ENCODE results near the gene CNTN4. TPM values are rescaled to one million over a fixed set of nuclear protein-coding genes. Genes with fewer than 3 reads are reported as not detected.

Gene CNTN4
- total and polyA plus RNA-seq, 3 experiments from 2014 or later, result not detected

- no peak for DNase-seq
- Mint-ChIP-seq H3K27me3 (peaks cover 2 to 21% of the 10 kb centered on the region in 2 donors), H3K36me3 (no peaks in the 10 kb centered on the region), H3K27ac (no peak overlapping the region), H3K4me1 (no peaks in the 10 kb centered on the region), H3K9me3 (no peaks in the 10 kb centered on the region), H3K4me3 (no peak overlapping the region)
- H3K4me3 ChIP-seq (ENCODE audit: low read length), result no peak overlapping the region
- no peaks in the 10 kb centered on the region for H3K36me3 ChIP-seq (ENCODE audit: insufficient read depth, low read length)
- no peaks in the 10 kb centered on the region for H3K27me3 ChIP-seq (ENCODE audit: insufficient read depth, low read length, poor library complexity, severe bottlenecking)
- H3K4me1 ChIP-seq (ENCODE audit: insufficient read depth, low read length), result no peaks in the 10 kb centered on the region
- H3K9me3 ChIP-seq (ENCODE audit: low read length), result no peaks in the 10 kb centered on the region
- H3K27ac ChIP-seq (ENCODE audit: low read depth, low read length), result no peak overlapping the region
- ChIA-PET POLR2A (no interaction called here), CTCF (interaction anchor here (0.9 kb wide), 1 partner anchor 16 kb away, joined by 3 read pairs; no protein-coding TSS in a partner anchor)
Observed at GRCh38 chr3:2938711-2939110, 840.0 kb downstream of the CNTN4 start.

GRCh38 chr3:2940062-2940461, 841.4 kb downstream of the CNTN4 start:
- Histone ChIP-seq H3K4me3 (ENCODE audit: low read length) (no peak overlapping the region), H3K4me1 (ENCODE audit: insufficient read depth, low read length) (no peaks in the 10 kb centered on the region), H3K27ac (ENCODE audit: low read depth, low read length) (no peak overlapping the region), H3K36me3 (ENCODE audit: insufficient read depth, low read length) (no peaks in the 10 kb centered on the region), H3K9me3 (ENCODE audit: low read length) (no peaks in the 10 kb centered on the region), H3K27me3 (ENCODE audit: insufficient read depth, low read length, poor library complexity, severe bottlenecking) (no peaks in the 10 kb centered on the region)
- DNase-seq, result no peak
- Mint-ChIP-seq H3K27ac (peak overlapping the region in 1 of 8 donors; percentile 27), H3K36me3 (no peaks in the 10 kb centered on the region), H3K4me1 (no peaks in the 10 kb centered on the region), H3K9me3 (no peaks in the 10 kb centered on the region), H3K27me3 (peaks cover 2 to 21% of the 10 kb centered on the region in 2 donors), H3K4me3 (no peak overlapping the region)
- ChIA-PET CTCF (interaction anchor here (1.5 kb wide), 1 partner anchor 18 kb away, joined by 3 read pairs; no protein-coding TSS in a partner anchor), POLR2A (no interaction called here)

GRCh38 chr3:2944628-2945027, 846.0 kb downstream of the CNTN4 start:
- no peaks in the 10 kb centered on the region for H3K27me3 ChIP-seq (ENCODE audit: insufficient read depth, low read length, poor library complexity, severe bottlenecking)
- Mint-ChIP-seq H3K36me3 (no peaks in the 10 kb centered on the region), H3K27me3 (peaks cover 0 to 14% of the 10 kb centered on the region in 2 donors), H3K4me1 (no peaks in the 10 kb centered on the region), H3K4me3 (no peak overlapping the region), H3K9me3 (no peaks in the 10 kb centered on the region), H3K27ac (no peak overlapping the region)
- H3K4me1 ChIP-seq (ENCODE audit: insufficient read depth, low read length), result no peaks in the 10 kb centered on the region
- H3K9me3 ChIP-seq (ENCODE audit: low read length), result no peaks in the 10 kb centered on the region
- H3K27ac ChIP-seq (ENCODE audit: low read depth, low read length), result no peak overlapping the region
- ChIA-PET CTCF (no interaction called here), POLR2A (no interaction called here)
- no peak overlapping the region for H3K4me3 ChIP-seq (ENCODE audit: low read length)
- no peaks in the 10 kb centered on the region for H3K36me3 ChIP-seq (ENCODE audit: insufficient read depth, low read length)
- no peak for DNase-seq

- Mint-ChIP-seq H3K27ac (no peak overlapping the region), H3K4me3 (no peak overlapping the region), H3K36me3 (no peaks in the 10 kb centered on the region), H3K9me3 (no peaks in the 10 kb centered on the region), H3K27me3 (peaks cover 0 to 14% of the 10 kb centered on the region in 2 donors), H3K4me1 (no peaks in the 10 kb centered on the region)
- DNase-seq, result no peak
- CTCF ChIA-PET, result no interaction called here
- Histone ChIP-seq H3K27ac (ENCODE audit: low read depth, low read length) (no peak overlapping the region), H3K27me3 (ENCODE audit: insufficient read depth, low read length, poor library complexity, severe bottlenecking) (no peaks in the 10 kb centered on the region), H3K36me3 (ENCODE audit: insufficient read depth, low read length) (no peaks in the 10 kb centered on the region), H3K9me3 (ENCODE audit: low read length) (no peaks in the 10 kb centered on the region), H3K4me3 (ENCODE audit: low read length) (no peak overlapping the region), H3K4me1 (ENCODE audit: insufficient read depth, low read length) (no peaks in the 10 kb centered on the region)
- POLR2A ChIA-PET, result no interaction called here
Observed at GRCh38 chr3:2945121-2945520, 846.5 kb downstream of the CNTN4 start.

- POLR2A ChIA-PET, result no interaction called here
- H3K27ac Mint-ChIP-seq, result no peak overlapping the region
Observed at GRCh38 chr3:2947536-2947935, 848.9 kb downstream of the CNTN4 start.

GRCh38 chr3:2948882-2949281, 850.2 kb downstream of the CNTN4 start:
- no peaks in the 10 kb centered on the region for H3K36me3 ChIP-seq (ENCODE audit: insufficient read depth, low read length)
- DNase-seq, result no peak
- no peaks in the 10 kb centered on the region for H3K4me1 ChIP-seq (ENCODE audit: insufficient read depth, low read length)
- Mint-ChIP-seq H3K27me3 (peaks cover 0 to 5% of the 10 kb centered on the region in 2 donors), H3K27ac (no peak overlapping the region), H3K4me1 (no peaks in the 10 kb centered on the region), H3K9me3 (no peaks in the 10 kb centered on the region), H3K36me3 (no peaks in the 10 kb centered on the region), H3K4me3 (no peak overlapping the region)
- no peaks in the 10 kb centered on the region for H3K9me3 ChIP-seq (ENCODE audit: low read length)
- H3K27ac ChIP-seq (ENCODE audit: low read depth, low read length), result no peak overlapping the region
- ChIA-PET CTCF (no interaction called here), POLR2A (no interaction called here)
- no peaks in the 10 kb centered on the region for H3K27me3 ChIP-seq (ENCODE audit: insufficient read depth, low read length, poor library complexity, severe bottlenecking)
- H3K4me3 ChIP-seq (ENCODE audit: low read length), result no peak overlapping the region

More at GRCh38 chr3:2947536-2947935, 848.9 kb downstream of the CNTN4 start:
- no peaks in the 10 kb centered on the region for H3K36me3 ChIP-seq (ENCODE audit: insufficient read depth, low read length)
- Mint-ChIP-seq H3K27me3 (peaks cover 0 to 5% of the 10 kb centered on the region in 2 donors), H3K4me1 (no peaks in the 10 kb centered on the region), H3K36me3 (no peaks in the 10 kb centered on the region), H3K9me3 (no peaks in the 10 kb centered on the region), H3K4me3 (no peak overlapping the region)
- no peaks in the 10 kb centered on the region for H3K4me1 ChIP-seq (ENCODE audit: insufficient read depth, low read length)
- CTCF ChIA-PET, result no interaction called here
- DNase-seq, result no peak
- H3K4me3 ChIP-seq (ENCODE audit: low read length), result no peak overlapping the region
- H3K9me3 ChIP-seq (ENCODE audit: low read length), result no peaks in the 10 kb centered on the region
- no peaks in the 10 kb centered on the region for H3K27me3 ChIP-seq (ENCODE audit: insufficient read depth, low read length, poor library complexity, severe bottlenecking)
- H3K27ac ChIP-seq (ENCODE audit: low read depth, low read length), result no peak overlapping the region

- H3K27me3 Mint-ChIP-seq, result peaks cover 0 to 5% of the 10 kb centered on the region in 2 donors
- Histone ChIP-seq H3K27ac (ENCODE audit: low read depth, low read length) (no peak overlapping the region), H3K27me3 (ENCODE audit: insufficient read depth, low read length, poor library complexity, severe bottlenecking) (no peaks in the 10 kb centered on the region), H3K9me3 (ENCODE audit: low read length) (no peaks in the 10 kb centered on the region), H3K4me1 (ENCODE audit: insufficient read depth, low read length) (no peaks in the 10 kb centered on the region), H3K36me3 (ENCODE audit: insufficient read depth, low read length) (no peaks in the 10 kb centered on the region), H3K4me3 (ENCODE audit: low read length) (no peak overlapping the region)
- H3K27ac Mint-ChIP-seq, result no peak overlapping the region
- no peak for DNase-seq
- H3K4me3 Mint-ChIP-seq, result no peak overlapping the region
- POLR2A ChIA-PET, result no interaction called here
- H3K9me3 Mint-ChIP-seq, result no peaks in the 10 kb centered on the region
- no peaks in the 10 kb centered on the region for H3K4me1 Mint-ChIP-seq
- CTCF ChIA-PET, result no interaction called here
- no peaks in the 10 kb centered on the region for H3K36me3 Mint-ChIP-seq
Observed at GRCh38 chr3:2950159-2950558, 851.5 kb downstream of the CNTN4 start.

GRCh38 chr3:2957115-2957514, 858.4 kb downstream of the CNTN4 start:
- Mint-ChIP-seq H3K9me3 (no peaks in the 10 kb centered on the region), H3K4me1 (no peaks in the 10 kb centered on the region), H3K27me3 (peaks cover 0 to 4% of the 10 kb centered on the region in 2 donors), H3K4me3 (no peak overlapping the region), H3K36me3 (no peaks in the 10 kb centered on the region), H3K27ac (peak overlapping the region in 1 of 8 donors; percentile 21)
- Histone ChIP-seq H3K4me3 (ENCODE audit: low read length) (no peak overlapping the region), H3K27ac (ENCODE audit: low read depth, low read length) (no peak overlapping the region), H3K27me3 (ENCODE audit: insufficient read depth, low read length, poor library complexity, severe bottlenecking) (no peaks in the 10 kb centered on the region), H3K36me3 (ENCODE audit: insufficient read depth, low read length) (no peaks in the 10 kb centered on the region), H3K9me3 (ENCODE audit: low read length) (no peaks in the 10 kb centered on the region), H3K4me1 (ENCODE audit: insufficient read depth, low read length) (no peaks in the 10 kb centered on the region)
- DNase-seq, result no peak
- ChIA-PET POLR2A (no interaction called here), CTCF (no interaction called here)

GRCh38 chr3:2958551-2958950, 859.9 kb downstream of the CNTN4 start:
- H3K27ac ChIP-seq (ENCODE audit: low read depth, low read length), result no peak overlapping the region
- no peak overlapping the region for H3K4me3 ChIP-seq (ENCODE audit: low read length)
- H3K4me3 Mint-ChIP-seq, result no peak overlapping the region
- no peaks in the 10 kb centered on the region for H3K4me1 ChIP-seq (ENCODE audit: insufficient read depth, low read length)
- H3K27me3 ChIP-seq (ENCODE audit: insufficient read depth, low read length, poor library complexity, severe bottlenecking), result no peaks in the 10 kb centered on the region
- no peaks in the 10 kb centered on the region for H3K4me1 Mint-ChIP-seq
- POLR2A ChIA-PET, result no interaction called here
- no peak overlapping the region for H3K27ac Mint-ChIP-seq
- CTCF ChIA-PET, result no interaction called here
- no peaks in the 10 kb centered on the region for H3K36me3 Mint-ChIP-seq
- no peaks in the 10 kb centered on the region for H3K9me3 ChIP-seq (ENCODE audit: low read length)
- H3K27me3 Mint-ChIP-seq, result peaks cover 0 to 4% of the 10 kb centered on the region in 2 donors
- H3K36me3 ChIP-seq (ENCODE audit: insufficient read depth, low read length), result no peaks in the 10 kb centered on the region
- H3K9me3 Mint-ChIP-seq, result no peaks in the 10 kb centered on the region
- DNase-seq, result no peak

Data from CD8-positive, alpha-beta memory T cell (primary cell).